Coronary artery (tissue), 2 donors: ENCODE data around the gene OR13H1.
"Not testable (repeated sequence)": the region's sequence is repeated elsewhere in the genome, so short reads cannot be mapped to it uniquely, and the experiment has no call there.

ENCODE experiments used
- DNase-seq: peaks from one replicate; pipeline ENCODE4 v3.0.0-alpha.2; 2017; ENCODE audit warnings: low spot score
- H3K27ac ChIP-seq, 2 donors: fragments of 200-600 bp; sonication (generic); one replicate each; pipeline ENCODE4 v1.5.1; 2016 to 2019
- H3K4me3 ChIP-seq: fragments of 200-600 bp; sonication (generic); 2 replicates; pipeline ENCODE4 v1.5.1; 2016; ENCODE audit warnings: mild to moderate bottlenecking, moderate library complexity
- CTCF ChIP-seq: fragments of 200-600 bp; sonication (generic); IDR thresholded peaks from one replicate; pipeline ENCODE4 v1.5.1; 2019; ENCODE audit warnings: antibody characterized with exemption

Gene OR13H1

GRCh38 chrX:131543774-131544173 lies at the start of gene OR13H1:
Gene OR13H1, plus strand, starts transcription at chrX:131544074. Its CDS starts 0 bp downstream, at chrX:131544074.
- Histone ChIP-seq H3K4me3 (no peak within 1 kb of the TSS), H3K27ac (no peak within 1 kb of the TSS)
- DNase-seq: no peak
- TF ChIP-seq CTCF: no peak

- H3K4me3 ChIP-seq, H3K27ac ChIP-seq, DNase-seq: not testable (repeated sequence)
These were observed 42.3 kb upstream of the OR13H1 start for GRCh38 chrX:131501556-131501955.

GRCh38 chrX:131513159-131513914 lies 30.5 kb upstream of the OR13H1 start:
- TF ChIP-seq CTCF: no peak
- H3K27ac ChIP-seq: no peak overlapping the region
- DNase-seq: no peak
- H3K4me3 ChIP-seq: no peak overlapping the region

- no peak overlapping the region for H3K4me3 ChIP-seq
- no peak for TF ChIP-seq CTCF
- DNase-seq: no peak
- H3K27ac ChIP-seq: no peak overlapping the region
These were observed 22.1 kb upstream of the OR13H1 start for GRCh38 chrX:131521824-131522223.

GRCh38 chrX:131544218-131544617 lies 344 bp downstream of the OR13H1 start:
- no peak overlapping the region for H3K4me3 ChIP-seq
- no peak for DNase-seq
- no peak overlapping the region for H3K27ac ChIP-seq
- no peak for TF ChIP-seq CTCF

GRCh38 chrX:131549011-131549410 lies 5.1 kb downstream of the OR13H1 start:
- no peak overlapping the region for H3K4me3 ChIP-seq
- TF ChIP-seq CTCF: no peak
- no peak for DNase-seq
- no peak overlapping the region for H3K27ac ChIP-seq

GRCh38 chrX:131552453-131552852 lies 8.6 kb downstream of the OR13H1 start:
- not testable (repeated sequence) for H3K27ac ChIP-seq, H3K4me3 ChIP-seq, DNase-seq

- no peak overlapping the region for H3K4me3 ChIP-seq
- no peak overlapping the region for H3K27ac ChIP-seq
- DNase-seq: no peak
- no peak for TF ChIP-seq CTCF
These were observed 14.7 kb downstream of the OR13H1 start for GRCh38 chrX:131558562-131558961.
